Esophagus mucosa (tissue), 1 donor: ENCODE results near the gene ACTL7B. TPM values are rescaled to one million over a fixed set of nuclear protein-coding genes. Genes with fewer than 3 reads are reported as not detected.
"Not testable (repeated sequence)": the region's sequence is repeated elsewhere in the genome, so short reads cannot be mapped to it uniquely, and the experiment has no call there.

Source experiments
- ATAC-seq: fragments of 200-7000 bp; cut with Tn5 transposase; one replicate; pipeline ENCODE4 v1.9.1; 2020
- total RNA-seq: library from RNA; stranded (reverse); gene quantifications from one replicate; pipeline ENCODE4 v1.2.4, GENCODE V29; 2023
- donor health status: DM: yes; HTN: yes; CAD: no.

Gene ACTL7B
- not detected for total RNA-seq

- ATAC-seq: no peak
Observed at GRCh38 chr9:108855888-108856287, at the start of gene ACTL7B. TSS of gene ACTL7B (minus strand) at chr9:108855986. CDS start at chr9:108855930, 56 bp downstream.

- no peak for ATAC-seq
Observed at GRCh38 chr9:108905494-108905893, 49.7 kb upstream of the ACTL7B start.

GRCh38 chr9:108904161-108904560 lies 48.4 kb upstream of the ACTL7B start:
- no peak for ATAC-seq

- no peak for ATAC-seq
Observed at GRCh38 chr9:108903420-108904103, 47.8 kb upstream of the ACTL7B start.

- ATAC-seq: no peak
Observed at GRCh38 chr9:108900176-108900575, 44.4 kb upstream of the ACTL7B start.

GRCh38 chr9:108899023-108899695 lies 43.4 kb upstream of the ACTL7B start:
- ATAC-seq: not testable (repeated sequence)

GRCh38 chr9:108897324-108898096 lies 41.7 kb upstream of the ACTL7B start:
- no peak for ATAC-seq

GRCh38 chr9:108894225-108894997 lies 38.6 kb upstream of the ACTL7B start:
- ATAC-seq: no peak

GRCh38 chr9:108889649-108890067 lies 33.9 kb upstream of the ACTL7B start:
- ATAC-seq: no peak

- ATAC-seq: not testable (repeated sequence)
Observed at GRCh38 chr9:108886594-108887271, 30.9 kb upstream of the ACTL7B start.

GRCh38 chr9:108885643-108886348 lies 30.0 kb upstream of the ACTL7B start:
- ATAC-seq: peak; percentile 28

- ATAC-seq: no peak
Observed at GRCh38 chr9:108884701-108885100, 28.9 kb upstream of the ACTL7B start.

- ATAC-seq: no peak
Observed at GRCh38 chr9:108883085-108883484, 27.3 kb upstream of the ACTL7B start.

GRCh38 chr9:108882052-108882888 lies 26.5 kb upstream of the ACTL7B start:
- no peak for ATAC-seq

GRCh38 chr9:108880738-108881316 lies 25.0 kb upstream of the ACTL7B start:
- ATAC-seq: no peak

GRCh38 chr9:108877524-108877923 lies 21.7 kb upstream of the ACTL7B start:
- ATAC-seq: no peak

GRCh38 chr9:108876425-108876824 lies 20.6 kb upstream of the ACTL7B start:
- ATAC-seq: no peak

GRCh38 chr9:108874058-108874788 lies 18.4 kb upstream of the ACTL7B start:
- ATAC-seq: no peak

GRCh38 chr9:108869092-108869725 lies 13.4 kb upstream of the ACTL7B start:
- ATAC-seq: no peak
